Natural killer cell (primary cell): ENCODE measurements around the gene GALNT7. TPM values are rescaled to one million over a fixed set of nuclear protein-coding genes. Genes with fewer than 3 reads are reported as not detected.
A peak's percentile ranks its signal among the peaks of the same experiment; 100 is the strongest.

ENCODE experiments used
- ATAC-seq, 3 donors: fragments of 150-1000 bp in 2 of 3; fragments of 200-7000 bp in 1 of 3; cut with Tn5 transposase; 1 replicate in 1 of 3; 2 replicates in 2 of 3; pipeline ENCODE4 v1.10.0; 2021; ENCODE audit warnings: mild to moderate bottlenecking in 2 of 3, moderate library complexity in 2 of 3
- DNase-seq, 2 donors: peaks; one replicate each; pipeline versions ENCODE4 v3.0.0 to v3.0.0-alpha.2; 2013 to 2021; ENCODE audit warnings: mixed read lengths in 1 of 2
- H3K27ac ChIP-seq: one replicate; pipeline ENCODE4 v1.5.1; 2013; ENCODE audit warnings: mild to moderate bottlenecking, low read length
- H3K27me3 ChIP-seq: one replicate; pipeline ENCODE4 v1.6.1; 2013; ENCODE audit warnings: low read length; ENCODE audit not compliant: control insufficient read depth, insufficient read depth
- H3K36me3 ChIP-seq: one replicate; pipeline ENCODE4 v1.6.1; 2013; ENCODE audit warnings: low read length; ENCODE audit not compliant: control insufficient read depth, insufficient read depth
- H3K4me1 ChIP-seq: one replicate; pipeline ENCODE4 v1.6.1; 2013; ENCODE audit warnings: low read length; ENCODE audit not compliant: control insufficient read depth, insufficient read depth
- H3K4me3 ChIP-seq: one replicate; pipeline ENCODE4 v1.5.1; 2013; ENCODE audit warnings: low read length
- H3K9me3 ChIP-seq: one replicate; pipeline ENCODE4 v1.6.1; 2013; ENCODE audit warnings: low read length; ENCODE audit not compliant: control insufficient read depth, insufficient read depth
- H3K27ac Mint-ChIP-seq, 2 donors: one replicate each; pipeline ENCODE4 v1.8.0; 2022; ENCODE audit warnings: mild to moderate bottlenecking in 2 of 2, mixed read lengths in 2 of 2, moderate library complexity in 1 of 2
- H3K27me3 Mint-ChIP-seq, 2 donors: one replicate each; pipeline ENCODE4 v1.8.0; 2022; ENCODE audit warnings: low read depth in 2 of 2, mixed read lengths in 2 of 2
- H3K36me3 Mint-ChIP-seq: one replicate; pipeline ENCODE4 v1.8.0; 2022; ENCODE audit warnings: mixed read lengths
- H3K4me1 Mint-ChIP-seq, 2 donors: one replicate each; pipeline ENCODE4 v1.8.0; 2022; ENCODE audit warnings: mixed read lengths in 2 of 2
- H3K4me3 Mint-ChIP-seq: one replicate; pipeline ENCODE4 v1.8.0; 2022; ENCODE audit warnings: mild to moderate bottlenecking, moderate library complexity, mixed read lengths
- H3K9me3 Mint-ChIP-seq, 2 donors: one replicate each; pipeline ENCODE4 v1.8.0; 2022; ENCODE audit warnings: mixed read lengths in 2 of 2
- WGBS: methylation state at CpG from one replicate; pipeline ENCODE4 v1.1.7; 2013; ENCODE audit warnings: missing lambda C conversion rate; ENCODE audit not compliant: insufficient coverage; 5-methylcytosine and 5-hydroxymethylcytosine counted together
- intact Hi-C: fragments of 100-400 bp; cut with micrococcal nuclease; formaldehyde crosslinking; loops from one replicate; pipeline ENCODE4 v1.14.2; 2022
- total RNA-seq, 4 donors: library from RNA; stranded (reverse); fragments of 120-200 nt in 1 of 4; gene quantifications; one replicate each; pipeline versions ENCODE4 v1.2.3 to v1.2.4, GENCODE V29; 2013 to 2022
- TF ChIP-seq, protein P1 (sequence below): fragments of 200-600 bp; IDR thresholded peaks from one replicate; pipeline ENCODE4 v1.8.0; 2022; ENCODE audit warnings: antibody characterized with exemption

Gene GALNT7
- total RNA-seq, 3 donors from 2014 or later (not counting 1 experiment from before 2014, with no cell fraction given), result 10.9 to 20.8 (median 15.6) TPM

DNA sequence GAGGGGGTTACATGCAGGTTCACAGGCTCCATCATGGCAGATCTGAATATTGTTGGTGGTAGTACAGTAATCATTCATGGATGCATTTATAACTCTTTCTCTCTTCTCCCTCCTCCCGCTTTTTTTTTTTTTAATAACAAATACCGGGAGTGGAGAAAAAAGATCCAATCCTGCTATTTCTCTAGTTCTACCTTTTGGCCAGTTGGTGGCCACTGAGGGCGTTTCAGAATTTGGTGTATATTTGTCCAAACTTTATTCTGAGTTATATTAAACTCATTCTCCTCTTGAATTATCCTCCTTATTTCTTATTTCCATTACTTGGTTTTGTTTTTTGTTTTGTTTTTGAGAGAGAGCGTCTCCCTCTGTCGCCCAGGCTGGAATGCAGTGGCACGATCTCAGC, 90.7 kb downstream of the GALNT7 start:
- no peak overlapping the region for H3K4me3 ChIP-seq
- ATAC-seq, result no peak
- TF ChIP-seq, protein P1, sequence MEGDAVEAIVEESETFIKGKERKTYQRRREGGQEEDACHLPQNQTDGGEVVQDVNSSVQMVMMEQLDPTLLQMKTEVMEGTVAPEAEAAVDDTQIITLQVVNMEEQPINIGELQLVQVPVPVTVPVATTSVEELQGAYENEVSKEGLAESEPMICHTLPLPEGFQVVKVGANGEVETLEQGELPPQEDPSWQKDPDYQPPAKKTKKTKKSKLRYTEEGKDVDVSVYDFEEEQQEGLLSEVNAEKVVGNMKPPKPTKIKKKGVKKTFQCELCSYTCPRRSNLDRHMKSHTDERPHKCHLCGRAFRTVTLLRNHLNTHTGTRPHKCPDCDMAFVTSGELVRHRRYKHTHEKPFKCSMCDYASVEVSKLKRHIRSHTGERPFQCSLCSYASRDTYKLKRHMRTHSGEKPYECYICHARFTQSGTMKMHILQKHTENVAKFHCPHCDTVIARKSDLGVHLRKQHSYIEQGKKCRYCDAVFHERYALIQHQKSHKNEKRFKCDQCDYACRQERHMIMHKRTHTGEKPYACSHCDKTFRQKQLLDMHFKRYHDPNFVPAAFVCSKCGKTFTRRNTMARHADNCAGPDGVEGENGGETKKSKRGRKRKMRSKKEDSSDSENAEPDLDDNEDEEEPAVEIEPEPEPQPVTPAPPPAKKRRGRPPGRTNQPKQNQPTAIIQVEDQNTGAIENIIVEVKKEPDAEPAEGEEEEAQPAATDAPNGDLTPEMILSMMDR, result no peak
- Mint-ChIP-seq H3K36me3 (no peaks in the 10 kb centered on the region), H3K27me3 (no peaks in the 10 kb centered on the region), H3K27ac (peak overlapping the region in 1 of 2 donors; percentile 44), H3K9me3 (no peaks in the 10 kb centered on the region), H3K4me1 (peaks cover 11 to 12% of the 10 kb centered on the region in 2 donors), H3K4me3 (no peak overlapping the region)
- intact Hi-C loops, result no loop called here
- 96% methylated on average over 4 of the region's 6 CpGs for WGBS
- no peaks in the 10 kb centered on the region for H3K27me3 ChIP-seq
- H3K36me3 ChIP-seq, result no peaks in the 10 kb centered on the region
- no peaks in the 10 kb centered on the region for H3K4me1 ChIP-seq
- H3K9me3 ChIP-seq, result no peaks in the 10 kb centered on the region
- H3K27ac ChIP-seq, result no peak overlapping the region
- DNase-seq, result no peak

DNA sequence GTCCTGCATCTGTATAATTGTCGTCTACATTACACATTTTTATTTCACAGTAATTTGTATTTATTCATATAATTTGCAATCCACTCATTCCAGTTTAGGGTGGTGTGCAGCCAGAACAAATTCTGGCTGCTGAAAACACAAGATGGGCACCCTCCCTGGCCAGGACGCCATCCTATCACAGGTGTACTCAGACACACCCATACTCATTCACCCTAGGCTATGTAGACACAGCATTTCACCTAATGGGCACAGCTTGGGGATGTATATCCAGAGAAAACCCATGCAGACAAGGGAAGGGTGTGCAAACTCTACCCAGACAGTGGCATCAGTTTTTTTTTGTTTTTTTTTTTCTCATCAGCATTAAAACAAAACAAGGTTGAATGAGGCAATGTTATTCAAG, 92.4 kb downstream of the GALNT7 start:
- H3K4me3 Mint-ChIP-seq, result no peak overlapping the region
- peaks cover 14 to 24% of the 10 kb centered on the region in 2 donors for H3K4me1 Mint-ChIP-seq
- no peaks in the 10 kb centered on the region for H3K9me3 ChIP-seq
- H3K4me3 ChIP-seq, result no peak overlapping the region
- ATAC-seq, result no peak
- peaks cover 6% of the 10 kb centered on the region for H3K4me1 ChIP-seq
- H3K27ac Mint-ChIP-seq, result no peak overlapping the region
- H3K36me3 ChIP-seq, result no peaks in the 10 kb centered on the region
- no peak overlapping the region for H3K27ac ChIP-seq
- DNase-seq, result no peak
- no peaks in the 10 kb centered on the region for H3K27me3 Mint-ChIP-seq
- 92% methylated on average over 1 of the region's 2 CpGs for WGBS
- H3K27me3 ChIP-seq, result no peaks in the 10 kb centered on the region
- intact Hi-C loops, result no loop called here
- TF ChIP-seq, protein P1, result no peak
- H3K9me3 Mint-ChIP-seq, result no peaks in the 10 kb centered on the region
- no peaks in the 10 kb centered on the region for H3K36me3 Mint-ChIP-seq

- 88% methylated on average over 1 of the region's 2 CpGs for WGBS
- Mint-ChIP-seq H3K4me1 (peaks cover 16 to 34% of the 10 kb centered on the region in 2 donors), H3K36me3 (no peaks in the 10 kb centered on the region), H3K9me3 (no peaks in the 10 kb centered on the region), H3K27me3 (no peaks in the 10 kb centered on the region), H3K4me3 (no peak overlapping the region), H3K27ac (no peak overlapping the region)
- H3K27ac ChIP-seq, result no peak overlapping the region
- no peaks in the 10 kb centered on the region for H3K9me3 ChIP-seq
- ATAC-seq (no peak), DNase-seq (no peak)
- no peaks in the 10 kb centered on the region for H3K27me3 ChIP-seq
- intact Hi-C loops, result no loop called here
- no peaks in the 10 kb centered on the region for H3K36me3 ChIP-seq
- TF ChIP-seq, protein P1, result no peak
- no peak overlapping the region for H3K4me3 ChIP-seq
- peaks cover 10% of the 10 kb centered on the region for H3K4me1 ChIP-seq
Measured at GRCh38 chr4:173262375-173262774, 93.8 kb downstream of the GALNT7 start.

DNA sequence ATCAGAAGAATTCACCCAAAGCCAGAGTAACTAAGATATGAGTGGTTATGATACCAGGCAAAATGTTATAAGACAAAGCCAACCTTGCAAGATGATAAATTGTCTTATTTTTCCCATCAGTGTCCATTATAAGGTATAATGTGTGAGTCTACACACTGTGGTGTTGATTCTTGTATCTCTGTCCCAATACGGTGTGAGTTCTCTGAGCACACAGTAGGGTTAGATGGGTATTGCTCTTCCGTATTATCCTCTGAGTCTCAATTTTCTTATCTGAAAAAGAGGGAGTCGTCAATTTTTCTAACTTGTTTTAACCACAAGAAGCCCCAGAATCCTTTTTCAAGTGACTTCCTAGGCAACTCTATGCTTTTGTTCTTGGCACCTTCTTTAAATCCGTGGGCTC, 95.6 kb downstream of the GALNT7 start:
- Histone ChIP-seq H3K36me3 (no peaks in the 10 kb centered on the region), H3K4me3 (no peak overlapping the region), H3K27me3 (no peaks in the 10 kb centered on the region), H3K27ac (no peak overlapping the region), H3K4me1 (peaks cover 10% of the 10 kb centered on the region), H3K9me3 (no peaks in the 10 kb centered on the region)
- intact Hi-C loops, result no loop called here
- H3K4me3 Mint-ChIP-seq, result peak overlapping the region; percentile 2
- no peaks in the 10 kb centered on the region for H3K36me3 Mint-ChIP-seq
- DNase-seq (no peak), ATAC-seq (no peak)
- H3K27me3 Mint-ChIP-seq, result no peaks in the 10 kb centered on the region
- peak overlapping the region; percentile 36 to 54 for H3K27ac Mint-ChIP-seq
- H3K9me3 Mint-ChIP-seq, result no peaks in the 10 kb centered on the region
- H3K4me1 Mint-ChIP-seq, result peaks cover 25 to 38% of the 10 kb centered on the region in 2 donors
- TF ChIP-seq, protein P1, result no peak
- WGBS, result 26% methylated on average over 4 of the region's 4 CpGs
